Activated T-cell treated with anti-CD3 and anti-CD28 coated beads for 1 hour (primary cell): ENCODE data around the gene WNT3A.
"Not testable (repeated sequence)": the region's sequence is repeated elsewhere in the genome, so short reads cannot be mapped to it uniquely, and the experiment has no call there.

Experiments
- DNase-seq: peaks from one replicate; pipeline ENCODE4 v3.0.0-alpha.2; 2020; ENCODE audit warnings: low read depth

Gene WNT3A

GRCh38 chr1:228011721-228012311 is 5.0 kb downstream of the WNT3A start:
- DNase-seq, result no peak

DNA sequence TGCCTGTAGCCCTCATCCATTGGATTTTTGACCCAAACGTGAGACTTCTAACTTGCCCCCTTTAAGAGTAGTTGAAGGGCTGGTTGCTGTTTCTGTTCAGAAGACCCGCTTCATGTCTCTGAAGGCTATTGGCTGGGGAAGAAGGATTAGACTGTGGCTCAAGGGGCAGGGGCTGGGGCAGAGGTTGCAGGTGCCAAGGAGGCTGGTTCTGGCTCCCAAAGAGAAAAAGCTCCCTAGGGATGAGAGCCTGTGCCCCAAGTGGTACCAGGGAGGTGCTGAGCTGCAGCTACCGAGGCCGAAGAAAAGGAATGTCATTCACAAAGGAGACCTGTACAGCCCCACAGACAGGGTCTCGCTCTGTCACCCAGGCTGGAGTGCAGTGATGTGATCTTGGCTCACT is 5.8 kb downstream of the WNT3A start:
- no peak for DNase-seq

GRCh38 chr1:228013131-228013934 is 6.5 kb downstream of the WNT3A start:
- no peak for DNase-seq

GRCh38 chr1:228013935-228014930 is 7.4 kb downstream of the WNT3A start:
- DNase-seq, result no peak

- DNase-seq, result no peak
Observed at GRCh38 chr1:228015276-228016180, 8.7 kb downstream of the WNT3A start.

DNA sequence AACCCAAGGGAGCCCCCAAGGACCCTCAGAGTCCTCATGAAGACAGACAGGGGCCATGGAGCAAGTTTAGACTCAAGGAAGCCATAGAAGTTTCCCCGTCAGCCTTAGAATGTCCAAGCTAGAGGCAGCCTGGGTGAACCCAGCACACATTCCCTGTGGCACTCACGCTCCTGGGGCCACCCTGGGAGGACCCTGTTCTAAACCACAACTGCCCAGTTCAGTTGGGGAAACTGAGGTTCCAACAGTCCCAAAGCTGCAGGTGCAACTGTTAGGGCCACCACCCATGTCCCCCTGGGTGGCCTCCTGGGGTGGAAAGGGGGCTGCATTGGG is 9.3 kb downstream of the WNT3A start:
- no peak for DNase-seq

DNA sequence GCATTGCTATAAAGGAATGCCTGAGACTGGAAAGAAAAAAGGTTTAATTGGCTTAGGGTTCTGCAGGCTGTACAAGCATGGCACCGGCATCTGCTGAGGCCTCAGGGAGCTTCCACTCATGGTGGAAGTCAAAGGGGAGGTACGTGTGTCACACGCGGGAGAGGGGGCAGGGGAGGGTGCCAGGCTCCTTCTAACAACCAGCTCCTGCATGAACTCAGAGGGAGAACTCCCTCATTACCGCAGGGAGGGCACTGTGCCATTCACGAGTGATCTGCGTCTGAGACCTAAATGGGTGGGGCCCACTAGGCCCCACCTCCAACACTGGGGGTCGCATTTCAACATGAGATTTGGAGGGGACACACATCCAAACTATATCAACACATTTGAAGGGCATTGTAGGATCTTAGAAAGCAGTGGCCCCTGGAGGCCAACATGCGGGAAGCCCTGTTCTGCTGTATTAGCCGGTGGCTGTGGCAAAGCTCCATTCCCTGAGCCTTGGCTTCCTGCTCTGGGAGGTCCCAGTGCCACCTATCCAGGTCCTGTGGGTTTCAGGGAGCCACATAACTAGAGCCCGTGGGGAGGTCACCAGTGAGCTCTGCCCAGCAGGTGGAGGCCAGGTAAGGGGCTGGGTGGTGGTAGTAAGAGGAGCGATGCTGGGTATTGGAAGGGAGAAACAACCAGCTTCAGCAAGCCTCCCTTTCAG is 10.0 kb downstream of the WNT3A start:
- DNase-seq, result no peak

- no peak for DNase-seq
Observed at GRCh38 chr1:228017356-228018124, 10.7 kb downstream of the WNT3A start.

DNA sequence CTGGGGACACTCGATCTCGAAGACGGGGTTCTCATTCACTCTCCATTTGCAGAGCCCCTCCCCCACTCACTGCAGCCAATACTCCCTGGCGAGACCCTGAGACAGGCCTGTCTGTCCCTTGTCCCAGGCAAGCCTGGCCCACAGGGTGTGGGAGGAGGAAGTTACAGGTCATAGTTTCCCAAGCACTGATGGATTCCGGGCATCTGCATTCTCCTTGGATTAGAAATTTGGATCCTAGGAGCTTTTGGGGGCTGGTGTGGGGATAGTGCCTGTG is 11.3 kb downstream of the WNT3A start:
- no peak for DNase-seq

DNA sequence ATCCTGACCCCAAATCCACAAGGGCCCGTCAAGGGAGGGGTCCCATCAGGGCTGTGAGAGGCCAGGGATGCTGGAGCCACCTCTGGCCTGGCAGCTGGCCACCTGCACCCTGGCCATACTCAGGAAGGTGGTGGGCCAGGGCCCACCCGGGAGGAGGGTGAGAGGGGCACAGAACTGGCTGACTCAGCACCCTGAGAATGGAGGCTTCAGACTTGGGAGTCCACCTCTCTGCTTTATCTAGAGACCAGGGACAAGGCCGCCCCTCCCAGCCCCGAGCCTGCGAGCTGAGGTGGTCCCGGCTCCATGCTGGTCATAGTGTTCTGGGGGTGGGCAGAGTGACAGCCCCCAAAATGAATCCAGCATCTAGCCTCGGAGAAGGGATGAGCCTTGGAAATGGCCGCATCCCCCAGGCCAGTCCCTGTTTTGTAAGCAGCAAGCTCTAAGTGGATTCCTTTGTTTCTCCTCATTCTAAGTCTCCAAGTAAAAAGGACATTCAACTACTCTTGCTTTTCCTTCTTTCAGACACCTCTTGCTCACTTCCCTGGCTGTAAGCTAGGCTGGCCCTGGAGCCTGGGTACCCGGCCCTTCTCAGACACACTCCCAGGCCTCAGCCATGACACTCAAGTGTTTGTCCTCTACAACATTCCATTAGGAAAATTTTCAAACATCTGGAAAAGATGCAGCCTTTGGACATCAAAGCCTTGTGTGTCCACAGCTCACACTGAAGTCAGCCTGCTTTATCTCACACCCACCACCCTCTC is 12.3 kb downstream of the WNT3A start:
- no peak for DNase-seq

DNA sequence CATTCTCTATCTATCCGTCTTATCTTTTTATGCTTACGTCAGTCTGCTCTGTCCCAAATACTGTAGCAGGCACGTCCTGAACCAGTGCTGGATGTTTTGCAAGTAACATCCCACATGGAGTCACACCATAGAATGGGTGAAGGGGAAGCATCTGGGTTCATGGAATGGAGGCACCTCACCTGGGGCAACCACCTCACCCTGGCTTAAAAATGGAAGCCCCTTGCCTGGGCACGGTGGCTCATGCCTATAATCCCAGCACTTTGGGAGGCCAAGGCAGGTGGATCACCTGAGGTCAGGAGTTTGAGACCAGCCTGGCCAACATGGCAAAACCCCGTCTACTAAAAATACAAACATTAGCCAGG is 12.9 kb downstream of the WNT3A start:
- DNase-seq, result not testable (repeated sequence)

GRCh38 chr1:228020686-228021354 is 14.0 kb downstream of the WNT3A start:
- DNase-seq, result no peak

DNA sequence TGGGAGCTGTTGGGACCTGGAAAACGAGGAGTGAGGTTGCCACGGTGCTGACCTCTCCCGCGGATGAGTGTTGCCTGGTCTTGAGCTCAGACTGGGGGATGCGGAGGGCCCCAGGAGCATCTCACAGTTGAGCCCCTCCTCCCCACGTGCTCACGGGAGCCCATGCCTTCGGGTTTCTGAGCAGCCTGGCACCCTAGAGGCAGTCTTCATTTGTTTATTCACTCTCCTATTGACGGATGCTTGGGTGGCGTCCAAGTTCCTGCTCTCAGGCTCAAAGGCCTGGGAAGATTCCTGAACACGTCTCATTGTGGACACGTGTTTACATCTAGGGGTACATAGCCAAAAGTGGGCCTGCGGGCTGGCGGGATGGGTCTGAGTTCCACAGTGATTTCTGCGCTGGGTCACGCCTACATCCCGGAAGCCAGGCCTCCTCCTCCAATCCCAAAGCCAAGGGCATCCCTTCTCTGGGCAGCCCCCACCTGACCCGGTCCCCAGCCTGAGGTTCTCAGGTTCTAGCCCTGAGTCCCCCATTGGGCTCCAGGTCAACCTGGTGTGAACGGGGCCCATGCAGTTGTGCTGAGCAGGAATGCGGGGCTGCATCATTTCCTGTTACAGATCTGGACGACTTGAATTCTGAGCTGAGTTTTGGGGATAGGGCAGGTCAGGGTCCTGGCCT is 14.7 kb downstream of the WNT3A start:
- no peak for DNase-seq

- DNase-seq, result no peak
Observed at GRCh38 chr1:228022571-228023293, 15.9 kb downstream of the WNT3A start.

GRCh38 chr1:228023294-228023639 is 16.5 kb downstream of the WNT3A start:
- DNase-seq, result no peak

- no peak for DNase-seq
Observed at GRCh38 chr1:228029281-228029680, 22.5 kb downstream of the WNT3A start.

GRCh38 chr1:228030451-228031201 is 23.8 kb downstream of the WNT3A start:
- no peak for DNase-seq
